ENCODE results near the gene CPAMD8.

DNA sequence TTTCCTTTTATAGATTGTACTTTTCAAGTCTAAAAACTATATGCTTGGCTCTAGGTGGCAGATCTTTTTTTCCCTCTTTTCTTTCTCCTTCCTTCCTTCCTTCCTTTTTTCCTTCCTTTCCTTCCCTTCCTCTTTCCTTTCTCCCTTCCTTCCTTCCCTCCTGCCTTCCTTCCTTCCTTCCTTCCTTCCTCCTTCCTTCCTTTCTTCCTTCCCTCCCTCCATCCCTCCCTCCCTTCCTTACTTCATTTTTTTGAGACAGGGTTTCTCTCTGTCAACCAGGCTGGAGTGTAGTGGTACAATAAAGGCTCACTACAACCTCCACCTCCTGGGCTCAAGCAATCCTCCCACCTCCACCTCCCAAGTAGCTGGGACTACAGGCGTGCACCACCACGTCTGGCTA lies 89.7 kb downstream of the CPAMD8 start:
- TF ChIP-seq ZNF274 (IDR thresholded peaks at IDR 0.05; ENCODE audit: low read depth, low read length) (no peak), SUZ12 (IDR thresholded peaks at IDR 0.05; ENCODE audit: extremely low read depth, insufficient read depth, insufficient read length) (no peak), YY1 (IDR thresholded peaks at IDR 0.05; ENCODE audit: insufficient read depth, insufficient read length) (no peak)
